Measurements from ENCODE around the gene DCC. TPM values are rescaled to one million over a fixed set of nuclear protein-coding genes. Genes with fewer than 3 reads are reported as not detected.

Gene DCC
- total and polyA plus RNA-seq, 2 experiments from 2014 or later, result 0.53 to 0.73 TPM

DNA sequence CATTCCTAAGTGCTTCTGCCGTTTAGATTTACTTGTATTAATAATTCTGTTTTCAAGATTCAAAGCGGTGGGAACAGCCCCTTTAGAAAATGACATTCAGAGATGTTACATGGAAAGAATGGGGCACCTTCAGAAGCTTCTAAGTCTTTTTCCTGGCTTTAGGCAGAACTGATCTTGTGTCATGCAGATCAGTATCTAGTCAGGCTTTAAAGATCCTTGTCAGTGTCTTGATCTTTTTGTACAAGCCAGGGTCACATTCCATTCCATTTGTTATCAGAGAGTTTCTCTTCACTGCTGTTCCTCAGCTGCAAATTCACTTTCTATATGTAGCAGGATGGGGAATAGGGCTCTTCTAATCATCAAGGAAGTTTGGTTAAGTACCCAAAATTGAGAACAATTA, 275.3 kb downstream of the DCC start (continued):
- TF ChIP-seq JUNB (IDR thresholded peaks at IDR 0.05; ENCODE audit: unreplicated experiment), result no peak
- TF ChIP-seq NANOG (IDR thresholded peaks at IDR 0.05; ENCODE audit: borderline replicate concordance), result no peak

GRCh38 chr18:52615943-52616342, 275.9 kb downstream of the DCC start:
- no peak for DNase-seq (ENCODE audit: low spot score)
- H3K27ac Mint-ChIP-seq, result no peak overlapping the region
- H3K9me2 ChIP-seq (ENCODE audit: insufficient read depth), result peaks cover 3% of the 10 kb centered on the region; the same call in 1 of the 2 replicates
- TF ChIP-seq NANOG (IDR thresholded peaks at IDR 0.05; ENCODE audit: borderline replicate concordance) (no peak), JUNB (IDR thresholded peaks at IDR 0.05; ENCODE audit: unreplicated experiment) (no peak), STAT1 (IDR thresholded peaks at IDR 0.05; ENCODE audit: unreplicated experiment) (no peak), EZH2phosphoT487 (IDR thresholded peaks at IDR 0.05; ENCODE audit: unreplicated experiment) (no peak), POLR2AphosphoS5 (IDR thresholded peaks at IDR 0.05; ENCODE audit: low read depth) (no peak), ZNF114 (CRISPR knock-in tag; IDR thresholded peaks at IDR 0.05) (no peak), CTCF (conservative IDR thresholded peaks at IDR 0.05; ENCODE audit: low read depth in 2 of 2) (no peak)
- TF ChIP-seq, protein P1, sequence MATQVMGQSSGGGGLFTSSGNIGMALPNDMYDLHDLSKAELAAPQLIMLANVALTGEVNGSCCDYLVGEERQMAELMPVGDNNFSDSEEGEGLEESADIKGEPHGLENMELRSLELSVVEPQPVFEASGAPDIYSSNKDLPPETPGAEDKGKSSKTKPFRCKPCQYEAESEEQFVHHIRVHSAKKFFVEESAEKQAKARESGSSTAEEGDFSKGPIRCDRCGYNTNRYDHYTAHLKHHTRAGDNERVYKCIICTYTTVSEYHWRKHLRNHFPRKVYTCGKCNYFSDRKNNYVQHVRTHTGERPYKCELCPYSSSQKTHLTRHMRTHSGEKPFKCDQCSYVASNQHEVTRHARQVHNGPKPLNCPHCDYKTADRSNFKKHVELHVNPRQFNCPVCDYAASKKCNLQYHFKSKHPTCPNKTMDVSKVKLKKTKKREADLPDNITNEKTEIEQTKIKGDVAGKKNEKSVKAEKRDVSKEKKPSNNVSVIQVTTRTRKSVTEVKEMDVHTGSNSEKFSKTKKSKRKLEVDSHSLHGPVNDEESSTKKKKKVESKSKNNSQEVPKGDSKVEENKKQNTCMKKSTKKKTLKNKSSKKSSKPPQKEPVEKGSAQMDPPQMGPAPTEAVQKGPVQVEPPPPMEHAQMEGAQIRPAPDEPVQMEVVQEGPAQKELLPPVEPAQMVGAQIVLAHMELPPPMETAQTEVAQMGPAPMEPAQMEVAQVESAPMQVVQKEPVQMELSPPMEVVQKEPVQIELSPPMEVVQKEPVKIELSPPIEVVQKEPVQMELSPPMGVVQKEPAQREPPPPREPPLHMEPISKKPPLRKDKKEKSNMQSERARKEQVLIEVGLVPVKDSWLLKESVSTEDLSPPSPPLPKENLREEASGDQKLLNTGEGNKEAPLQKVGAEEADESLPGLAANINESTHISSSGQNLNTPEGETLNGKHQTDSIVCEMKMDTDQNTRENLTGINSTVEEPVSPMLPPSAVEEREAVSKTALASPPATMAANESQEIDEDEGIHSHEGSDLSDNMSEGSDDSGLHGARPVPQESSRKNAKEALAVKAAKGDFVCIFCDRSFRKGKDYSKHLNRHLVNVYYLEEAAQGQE (IDR thresholded peaks at IDR 0.05; ENCODE audit: unreplicated experiment), result no peak
- TF ChIP-seq, protein P2, sequence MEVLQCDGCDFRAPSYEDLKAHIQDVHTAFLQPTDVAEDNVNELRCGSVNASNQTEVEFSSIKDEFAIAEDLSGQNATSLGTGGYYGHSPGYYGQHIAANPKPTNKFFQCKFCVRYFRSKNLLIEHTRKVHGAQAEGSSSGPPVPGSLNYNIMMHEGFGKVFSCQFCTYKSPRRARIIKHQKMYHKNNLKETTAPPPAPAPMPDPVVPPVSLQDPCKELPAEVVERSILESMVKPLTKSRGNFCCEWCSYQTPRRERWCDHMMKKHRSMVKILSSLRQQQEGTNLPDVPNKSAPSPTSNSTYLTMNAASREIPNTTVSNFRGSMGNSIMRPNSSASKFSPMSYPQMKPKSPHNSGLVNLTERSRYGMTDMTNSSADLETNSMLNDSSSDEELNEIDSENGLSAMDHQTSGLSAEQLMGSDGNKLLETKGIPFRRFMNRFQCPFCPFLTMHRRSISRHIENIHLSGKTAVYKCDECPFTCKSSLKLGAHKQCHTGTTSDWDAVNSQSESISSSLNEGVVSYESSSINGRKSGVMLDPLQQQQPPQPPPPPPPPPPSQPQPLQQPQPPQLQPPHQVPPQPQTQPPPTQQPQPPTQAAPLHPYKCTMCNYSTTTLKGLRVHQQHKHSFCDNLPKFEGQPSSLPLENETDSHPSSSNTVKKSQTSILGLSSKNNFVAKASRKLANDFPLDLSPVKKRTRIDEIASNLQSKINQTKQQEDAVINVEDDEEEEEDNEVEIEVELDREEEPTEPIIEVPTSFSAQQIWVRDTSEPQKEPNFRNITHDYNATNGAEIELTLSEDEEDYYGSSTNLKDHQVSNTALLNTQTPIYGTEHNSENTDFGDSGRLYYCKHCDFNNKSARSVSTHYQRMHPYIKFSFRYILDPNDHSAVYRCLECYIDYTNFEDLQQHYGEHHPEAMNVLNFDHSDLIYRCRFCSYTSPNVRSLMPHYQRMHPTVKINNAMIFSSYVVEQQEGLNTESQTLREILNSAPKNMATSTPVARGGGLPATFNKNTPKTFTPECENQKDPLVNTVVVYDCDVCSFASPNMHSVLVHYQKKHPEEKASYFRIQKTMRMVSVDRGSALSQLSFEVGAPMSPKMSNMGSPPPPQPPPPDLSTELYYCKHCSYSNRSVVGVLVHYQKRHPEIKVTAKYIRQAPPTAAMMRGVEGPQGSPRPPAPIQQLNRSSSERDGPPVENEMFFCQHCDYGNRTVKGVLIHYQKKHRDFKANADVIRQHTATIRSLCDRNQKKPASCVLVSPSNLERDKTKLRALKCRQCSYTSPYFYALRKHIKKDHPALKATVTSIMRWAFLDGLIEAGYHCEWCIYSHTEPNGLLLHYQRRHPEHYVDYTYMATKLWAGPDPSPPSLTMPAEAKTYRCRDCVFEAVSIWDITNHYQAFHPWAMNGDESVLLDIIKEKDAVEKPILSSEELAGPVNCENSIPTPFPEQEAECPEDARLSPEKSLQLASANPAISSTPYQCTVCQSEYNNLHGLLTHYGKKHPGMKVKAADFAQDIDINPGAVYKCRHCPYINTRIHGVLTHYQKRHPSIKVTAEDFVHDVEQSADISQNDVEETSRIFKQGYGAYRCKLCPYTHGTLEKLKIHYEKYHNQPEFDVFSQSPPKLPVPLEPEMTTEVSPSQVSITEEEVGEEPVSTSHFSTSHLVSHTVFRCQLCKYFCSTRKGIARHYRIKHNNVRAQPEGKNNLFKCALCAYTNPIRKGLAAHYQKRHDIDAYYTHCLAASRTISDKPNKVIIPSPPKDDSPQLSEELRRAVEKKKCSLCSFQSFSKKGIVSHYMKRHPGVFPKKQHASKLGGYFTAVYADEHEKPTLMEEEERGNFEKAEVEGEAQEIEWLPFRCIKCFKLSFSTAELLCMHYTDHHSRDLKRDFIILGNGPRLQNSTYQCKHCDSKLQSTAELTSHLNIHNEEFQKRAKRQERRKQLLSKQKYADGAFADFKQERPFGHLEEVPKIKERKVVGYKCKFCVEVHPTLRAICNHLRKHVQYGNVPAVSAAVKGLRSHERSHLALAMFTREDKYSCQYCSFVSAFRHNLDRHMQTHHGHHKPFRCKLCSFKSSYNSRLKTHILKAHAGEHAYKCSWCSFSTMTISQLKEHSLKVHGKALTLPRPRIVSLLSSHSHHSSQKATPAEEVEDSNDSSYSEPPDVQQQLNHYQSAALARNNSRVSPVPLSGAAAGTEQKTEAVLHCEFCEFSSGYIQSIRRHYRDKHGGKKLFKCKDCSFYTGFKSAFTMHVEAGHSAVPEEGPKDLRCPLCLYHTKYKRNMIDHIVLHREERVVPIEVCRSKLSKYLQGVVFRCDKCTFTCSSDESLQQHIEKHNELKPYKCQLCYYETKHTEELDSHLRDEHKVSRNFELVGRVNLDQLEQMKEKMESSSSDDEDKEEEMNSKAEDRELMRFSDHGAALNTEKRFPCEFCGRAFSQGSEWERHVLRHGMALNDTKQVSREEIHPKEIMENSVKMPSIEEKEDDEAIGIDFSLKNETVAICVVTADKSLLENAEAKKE (CRISPR knock-in tag; IDR thresholded peaks at IDR 0.05), result no peak
- H3K9me3 Mint-ChIP-seq, result no peaks in the 10 kb centered on the region
- H3K4me1 Mint-ChIP-seq, result peaks cover 3% of the 10 kb centered on the region; the same call in 1 of the 3 replicates
- no peaks in the 10 kb centered on the region; the same call in none of the 2 replicates for H3K4me1 ChIP-seq (ENCODE audit: insufficient read depth)
- no peak overlapping the region for H2AFZ ChIP-seq
- no peak overlapping the region for H3K4me2 ChIP-seq
- no peak for ATAC-seq
- H3K4me3 ChIP-seq, result no peak overlapping the region
- H3K27me3 Mint-ChIP-seq (ENCODE audit: insufficient read depth, low read depth, poor library complexity), result no peaks in the 10 kb centered on the region
- H4K20me1 ChIP-seq (replicated peaks; ENCODE audit: insufficient read depth), result no peaks in the 10 kb centered on the region
- H3K36me3 Mint-ChIP-seq (ENCODE audit: low read depth), result no peaks in the 10 kb centered on the region
- H3K4me3 Mint-ChIP-seq, result no peak overlapping the region
- H3K79me2 ChIP-seq (replicated peaks; ENCODE audit: insufficient read depth), result no peaks in the 10 kb centered on the region
- H3F3A ChIP-seq (replicated peaks; ENCODE audit: low read depth), result no peaks in the 10 kb centered on the region
- no peaks in the 10 kb centered on the region for H3K27me3 ChIP-seq (ENCODE audit: insufficient read depth)
- H3K36me3 ChIP-seq (ENCODE audit: insufficient read depth), result no peaks in the 10 kb centered on the region
- no peak overlapping the region for H3K27ac ChIP-seq (ENCODE audit: low read depth)

All from GM23338 (cell line).